Endothelial cell of umbilical vein (primary cell): ENCODE results near the gene TM9SF4. TPM values are rescaled to one million over a fixed set of nuclear protein-coding genes. Genes with fewer than 3 reads are reported as not detected.

Source experiments
- BruUV-seq: library from RNA; stranded (reverse); fragments of 400-500 nt; replicated peaks from 2 replicates; lab custom pipeline; 2021; lab: Mats Ljungman, UMichigan
- CTCF ChIA-PET: fragments of 300-600, 350-600 bp; sonication (Branson Sonifier 250); formaldehyde crosslinking; loops from one replicate; lab custom pipeline; 2021; ENCODE audit warnings: antibody characterized with exemption, inconsistent platforms; lab: Charles Lee
- POLR2A ChIA-PET: fragments of 300-600, 350-600 bp; sonication (Branson Sonifier 250); formaldehyde crosslinking; loops from one replicate; lab custom pipeline; 2021; ENCODE audit warnings: antibody characterized with exemption, inconsistent platforms; lab: Charles Lee
- DNase-seq: peaks from one replicate; pipeline ENCODE4 v3.0.0-alpha.2; 2011; ENCODE audit warnings: low read depth, low spot score
- FAIRE-seq: peaks from 2 replicates; lab custom pipeline; 2011; peaks lifted over from hg19 to GRCh38; lab: Jason Lieb, UNC
- H2AFZ ChIP-seq: 2 replicates; pipeline ENCODE4 v1.6.0; 2012; ENCODE audit warnings: low read depth, low read length, control low read depth, inconsistent platforms
- H3K27ac ChIP-seq: 2 replicates; pipeline ENCODE4 v1.5.1; 2011; ENCODE audit warnings: low read depth, mild to moderate bottlenecking, control low read depth, low read length, moderate library complexity; ENCODE audit not compliant: insufficient read depth
- H3K27me3 ChIP-seq, 2 experiments: 2 replicates each; pipeline versions ENCODE4 v1.6.0 to v1.6.1; 2011; ENCODE audit warnings: low read length in 2 of 2, mixed read lengths in 1 of 2; ENCODE audit not compliant: control insufficient read depth in 2 of 2, insufficient read depth in 2 of 2
- H3K36me3 ChIP-seq, 2 experiments: 2 replicates in 1 of 2; 3 replicates in 1 of 2; pipeline ENCODE4 v1.5.1; 2011; ENCODE audit warnings: low read length in 2 of 2, mild to moderate bottlenecking in 1 of 2, moderate library complexity in 1 of 2; ENCODE audit not compliant: control insufficient read depth in 2 of 2, insufficient read depth in 2 of 2; ENCODE audit errors: extremely low read depth in 1 of 2
- H3K4me1 ChIP-seq: 3 replicates; pipeline ENCODE4 v1.5.1; 2011; ENCODE audit warnings: mild to moderate bottlenecking, low read length; ENCODE audit not compliant: control insufficient read depth, insufficient read depth; ENCODE audit errors: extremely low read depth
- H3K4me2 ChIP-seq: 2 replicates; pipeline ENCODE4 v1.6.1; 2011; ENCODE audit warnings: low read length, control low read depth, mixed read lengths; ENCODE audit not compliant: insufficient read depth
- H3K4me3 ChIP-seq, 3 experiments: fragments of 200-600 bp in 1 of 3; sonication (generic), shearing (Covaris generic) in 1 of 3; replicated peaks in 1 of 3; 2 replicates each; pipeline ENCODE4 v1.5.1; 2011 to 2016; ENCODE audit warnings: control low read depth in 3 of 3, low read length in 3 of 3, mild to moderate bottlenecking in 2 of 3, inconsistent platforms in 1 of 3, low read depth in 1 of 3, moderate library complexity in 1 of 3; ENCODE audit not compliant: insufficient read depth in 1 of 3
- H3K79me2 ChIP-seq: 2 replicates; pipeline ENCODE4 v1.6.0; 2012; ENCODE audit warnings: low read length, inconsistent platforms; ENCODE audit not compliant: control insufficient read depth, insufficient read depth
- H3K9ac ChIP-seq: replicated peaks from 2 replicates; pipeline ENCODE3; 2011; ENCODE audit warnings: low read length, control low read depth; ENCODE audit not compliant: insufficient read depth; ENCODE audit errors: extremely low read depth
- H3K9me1 ChIP-seq: replicated peaks from 3 replicates; pipeline ENCODE4 v1.6.0; 2011; ENCODE audit warnings: mild to moderate bottlenecking, low read length; ENCODE audit not compliant: control insufficient read depth, insufficient read depth; ENCODE audit errors: extremely low read depth
- H3K9me3 ChIP-seq: replicated peaks from 2 replicates; pipeline ENCODE4 v1.5.1; 2012; ENCODE audit warnings: low read length, inconsistent platforms; ENCODE audit not compliant: control insufficient read depth, insufficient read depth
- H4K20me1 ChIP-seq: replicated peaks from 2 replicates; pipeline ENCODE3; 2011; ENCODE audit warnings: mild to moderate bottlenecking, low read length; ENCODE audit not compliant: control insufficient read depth, insufficient read depth; ENCODE audit errors: extremely low read depth
- EZH2 ChIP-seq: IDR thresholded peaks from 2 replicates; pipeline ENCODE4 v1.6.1; 2012; ENCODE audit warnings: borderline replicate concordance, low read depth, mild to moderate bottlenecking, moderate library complexity, low read length, inconsistent platforms; ENCODE audit not compliant: severe bottlenecking
- FOS ChIP-seq: IDR thresholded peaks from 2 replicates; pipeline ENCODE4 v1.6.1; 2011; ENCODE audit warnings: mild to moderate bottlenecking, low read length, moderate library complexity, borderline replicate concordance; ENCODE audit not compliant: insufficient read depth
- GATA2 ChIP-seq: IDR thresholded peaks from 2 replicates; pipeline ENCODE4 v1.7.0; 2011; ENCODE audit warnings: low read depth, mild to moderate bottlenecking, moderate library complexity, mixed read lengths, low read length; ENCODE audit not compliant: insufficient read length, insufficient read depth
- JUN ChIP-seq: IDR thresholded peaks from 2 replicates; pipeline ENCODE4 v1.6.1; 2011; ENCODE audit warnings: borderline replicate concordance, low read depth; ENCODE audit not compliant: insufficient read length, insufficient read depth
- MYC ChIP-seq: IDR thresholded peaks from one replicate; pipeline ENCODE4 v1.6.1; 2011; ENCODE audit warnings: mild to moderate bottlenecking, low read depth, low read length
- POLR2A ChIP-seq: IDR thresholded peaks from 2 replicates; pipeline ENCODE4 v1.6.1; 2012; ENCODE audit warnings: low read depth, mild to moderate bottlenecking, control low read depth, low read length
- POLR2AphosphoS5 ChIP-seq: IDR thresholded peaks from 2 replicates; pipeline ENCODE4 v1.6.1; 2012; ENCODE audit warnings: low read depth, mild to moderate bottlenecking, control low read depth, low read length, moderate library complexity; ENCODE audit not compliant: insufficient read depth
- dilution Hi-C: fragments of 300-500 bp; cut with MboI; formaldehyde crosslinking; loops from one replicate; pipeline ENCODE4 v1.15.0; 2019; ENCODE audit warnings: low sequenced_read_pairs; ENCODE audit not compliant: extremely low pct_ligation_motif_present
- intact Hi-C: fragments of 100-400 bp; cut with micrococcal nuclease; formaldehyde crosslinking; loops from one replicate; pipeline ENCODE4 v1.10.0; 2022
- polyA plus RNA-seq, 4 experiments: library from polyadenylated mRNA; depleted of rRNA in 3 of 4; stranded (reverse) in 3 of 4; unstranded in 1 of 4; fragments of >200 nt; gene quantifications; 2 replicates each; pipeline versions ENCODE4 v1.2.1 to v1.2.3, GENCODE V29; 2011 to 2012; ENCODE audit warnings: missing spikeins in 1 of 4
- total RNA-seq: library from RNA; stranded (reverse); gene quantifications from 2 replicates; pipeline ENCODE4 v1.2.3, GENCODE V29; 2021
- TF ChIP-seq, protein P1 (sequence below): IDR thresholded peaks from 2 replicates; pipeline ENCODE4 v1.6.1; 2011; ENCODE audit not compliant: insufficient read depth, insufficient read length
- TF ChIP-seq, protein P2 (sequence below), 2 donors: IDR thresholded peaks; 1 replicate in 1 of 2; 2 replicates in 1 of 2; pipeline ENCODE4 v1.5.1; 2011; ENCODE audit warnings: low read length in 2 of 2, mild to moderate bottlenecking in 2 of 2, moderate library complexity in 2 of 2, control low read depth in 1 of 2, inconsistent platforms in 1 of 2, low read depth in 1 of 2; ENCODE audit not compliant: insufficient read depth in 1 of 2; ENCODE audit errors: extremely low read depth in 1 of 2

Gene TM9SF4
- total and polyA plus RNA-seq, 2 donors (not counting 3 experiments of a cell fraction or from before 2014, with no cell fraction given) = 46.4 to 61.9 TPM

GRCh38 chr20:32140603-32141002, 31.1 kb downstream of the TM9SF4 start:
- Histone ChIP-seq H3K9me3 (no peaks in the 10 kb centered on the region), H4K20me1 (no peaks in the 10 kb centered on the region), H2AFZ (no peak overlapping the region), H3K27ac (no peak overlapping the region), H3K4me1 (no peaks in the 10 kb centered on the region), H3K9me1 (no peaks in the 10 kb centered on the region), H3K27me3 (no peaks in the 10 kb centered on the region), H3K36me3 (peaks cover 15 to 76% of the 10 kb centered on the region in 2 experiments), H3K9ac (no peak overlapping the region), H3K4me2 (no peak overlapping the region), H3K4me3 (no peak overlapping the region), H3K79me2 (no peaks in the 10 kb centered on the region)
- no peak for FAIRE-seq
- TF ChIP-seq FOS (no peak), POLR2AphosphoS5 (no peak)
- BruUV-seq = no TSS peak
- intact Hi-C loops (no loop called here), dilution Hi-C loops (no loop called here)
- ChIA-PET CTCF (no interaction called here), POLR2A (no interaction called here)
- no peak for DNase-seq

GRCh38 chr20:32141465-32141980, 32.0 kb downstream of the TM9SF4 start:
- no peaks in the 10 kb centered on the region for H3K79me2 ChIP-seq
- no peaks in the 10 kb centered on the region for H3K9me3 ChIP-seq
- no peaks in the 10 kb centered on the region for H3K27me3 ChIP-seq
- no peaks in the 10 kb centered on the region for H4K20me1 ChIP-seq
- no peak overlapping the region for H3K4me3 ChIP-seq
- POLR2A ChIA-PET = no interaction called here
- CTCF ChIA-PET = no interaction called here
- H3K9me1 ChIP-seq = no peaks in the 10 kb centered on the region
- no peak for FAIRE-seq
- H3K9ac ChIP-seq = no peak overlapping the region
- no peaks in the 10 kb centered on the region for H3K4me1 ChIP-seq
- H3K4me2 ChIP-seq = no peak overlapping the region
- DNase-seq = no peak
- TF ChIP-seq, protein P1, sequence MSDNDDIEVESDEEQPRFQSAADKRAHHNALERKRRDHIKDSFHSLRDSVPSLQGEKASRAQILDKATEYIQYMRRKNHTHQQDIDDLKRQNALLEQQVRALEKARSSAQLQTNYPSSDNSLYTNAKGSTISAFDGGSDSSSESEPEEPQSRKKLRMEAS = no peak
- TF ChIP-seq, protein P2, sequence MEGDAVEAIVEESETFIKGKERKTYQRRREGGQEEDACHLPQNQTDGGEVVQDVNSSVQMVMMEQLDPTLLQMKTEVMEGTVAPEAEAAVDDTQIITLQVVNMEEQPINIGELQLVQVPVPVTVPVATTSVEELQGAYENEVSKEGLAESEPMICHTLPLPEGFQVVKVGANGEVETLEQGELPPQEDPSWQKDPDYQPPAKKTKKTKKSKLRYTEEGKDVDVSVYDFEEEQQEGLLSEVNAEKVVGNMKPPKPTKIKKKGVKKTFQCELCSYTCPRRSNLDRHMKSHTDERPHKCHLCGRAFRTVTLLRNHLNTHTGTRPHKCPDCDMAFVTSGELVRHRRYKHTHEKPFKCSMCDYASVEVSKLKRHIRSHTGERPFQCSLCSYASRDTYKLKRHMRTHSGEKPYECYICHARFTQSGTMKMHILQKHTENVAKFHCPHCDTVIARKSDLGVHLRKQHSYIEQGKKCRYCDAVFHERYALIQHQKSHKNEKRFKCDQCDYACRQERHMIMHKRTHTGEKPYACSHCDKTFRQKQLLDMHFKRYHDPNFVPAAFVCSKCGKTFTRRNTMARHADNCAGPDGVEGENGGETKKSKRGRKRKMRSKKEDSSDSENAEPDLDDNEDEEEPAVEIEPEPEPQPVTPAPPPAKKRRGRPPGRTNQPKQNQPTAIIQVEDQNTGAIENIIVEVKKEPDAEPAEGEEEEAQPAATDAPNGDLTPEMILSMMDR (IDR thresholded peaks at IDR 0.05; ENCODE audit: extremely low read depth in 1 of 2, insufficient read depth in 1 of 2, low read depth in 1 of 2, low read length in 2 of 2) = no peak
- no peak for TF ChIP-seq JUN
- TF ChIP-seq GATA2 = no peak
- TF ChIP-seq MYC = no peak
- TF ChIP-seq EZH2 = no peak
- no peak for TF ChIP-seq POLR2AphosphoS5
- no peak for TF ChIP-seq POLR2A
- no peak for TF ChIP-seq FOS
- dilution Hi-C loops = no loop called here
- H3K27ac ChIP-seq = no peak overlapping the region
- intact Hi-C loops = no loop called here
- H2AFZ ChIP-seq = no peak overlapping the region
- no TSS peak for BruUV-seq
- H3K36me3 ChIP-seq = peaks cover 15 to 81% of the 10 kb centered on the region in 2 experiments
